GM12873 (cell line): Measurements from ENCODE around the gene OPCML.

Experiments used
- TF ChIP-seq, protein P1 (sequence below): IDR thresholded peaks from 2 replicates; pipeline ENCODE4 v1.5.1; 2012; ENCODE audit warnings: low read depth, mild to moderate bottlenecking, moderate library complexity, low read length, control low read depth; ENCODE audit not compliant: insufficient read depth; ENCODE audit errors: missing control alignments

OPCML gene

DNA sequence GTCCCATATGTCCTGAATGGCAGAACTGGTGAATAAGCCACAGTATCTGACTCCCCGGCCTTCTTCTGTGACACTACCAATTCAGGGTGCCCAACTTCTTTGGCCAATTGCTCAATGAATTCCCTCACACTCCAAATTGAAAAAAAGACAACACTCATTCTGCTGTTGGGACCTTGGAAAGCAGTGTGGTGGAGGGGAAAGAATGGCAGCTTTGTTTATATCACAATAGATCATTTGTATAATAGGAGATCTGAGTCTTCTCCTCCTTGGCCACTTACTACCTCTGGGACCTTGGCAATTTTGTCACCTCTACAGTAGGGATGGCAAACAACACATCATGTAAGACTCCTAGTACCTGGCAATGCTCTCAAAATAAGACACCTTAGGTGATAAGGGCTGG is 64.6 kb downstream of the OPCML start:
- TF ChIP-seq, protein P1, sequence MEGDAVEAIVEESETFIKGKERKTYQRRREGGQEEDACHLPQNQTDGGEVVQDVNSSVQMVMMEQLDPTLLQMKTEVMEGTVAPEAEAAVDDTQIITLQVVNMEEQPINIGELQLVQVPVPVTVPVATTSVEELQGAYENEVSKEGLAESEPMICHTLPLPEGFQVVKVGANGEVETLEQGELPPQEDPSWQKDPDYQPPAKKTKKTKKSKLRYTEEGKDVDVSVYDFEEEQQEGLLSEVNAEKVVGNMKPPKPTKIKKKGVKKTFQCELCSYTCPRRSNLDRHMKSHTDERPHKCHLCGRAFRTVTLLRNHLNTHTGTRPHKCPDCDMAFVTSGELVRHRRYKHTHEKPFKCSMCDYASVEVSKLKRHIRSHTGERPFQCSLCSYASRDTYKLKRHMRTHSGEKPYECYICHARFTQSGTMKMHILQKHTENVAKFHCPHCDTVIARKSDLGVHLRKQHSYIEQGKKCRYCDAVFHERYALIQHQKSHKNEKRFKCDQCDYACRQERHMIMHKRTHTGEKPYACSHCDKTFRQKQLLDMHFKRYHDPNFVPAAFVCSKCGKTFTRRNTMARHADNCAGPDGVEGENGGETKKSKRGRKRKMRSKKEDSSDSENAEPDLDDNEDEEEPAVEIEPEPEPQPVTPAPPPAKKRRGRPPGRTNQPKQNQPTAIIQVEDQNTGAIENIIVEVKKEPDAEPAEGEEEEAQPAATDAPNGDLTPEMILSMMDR: no peak

DNA sequence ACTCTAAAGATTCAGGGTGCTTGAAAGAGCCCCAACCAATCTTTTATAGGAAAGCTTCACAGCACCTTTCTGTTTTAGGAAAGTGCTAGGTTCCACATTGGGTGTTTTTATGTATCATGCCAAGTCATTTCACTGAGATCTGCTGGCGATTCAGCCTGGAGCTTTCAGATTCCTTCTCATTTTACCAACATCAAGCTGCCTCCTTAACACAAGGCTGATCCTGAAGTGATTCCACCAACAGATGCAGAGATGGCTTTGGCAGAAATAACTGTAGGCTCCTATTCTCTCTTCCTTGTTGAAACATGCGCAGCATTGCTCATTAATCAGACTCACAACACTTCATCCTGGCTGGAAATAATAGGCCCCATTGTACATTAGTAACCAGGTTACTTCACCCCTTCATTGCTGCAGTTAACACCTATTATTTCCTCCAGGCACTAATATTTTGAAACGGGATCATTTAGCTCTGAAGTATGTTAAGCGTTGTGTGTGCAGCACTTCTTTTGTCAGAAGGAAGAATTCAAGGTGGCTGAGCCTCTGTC is 89.0 kb downstream of the OPCML start:
- TF ChIP-seq, protein P1: no peak

- TF ChIP-seq, protein P1: no peak
Observed at GRCh38 chr11:133441964-133442660, 90.2 kb downstream of the OPCML start.

GRCh38 chr11:133425992-133426391 is 106.3 kb downstream of the OPCML start:
- TF ChIP-seq, protein P1: no peak

GRCh38 chr11:133425245-133425644 is 107.1 kb downstream of the OPCML start:
- TF ChIP-seq, protein P1: no peak

DNA sequence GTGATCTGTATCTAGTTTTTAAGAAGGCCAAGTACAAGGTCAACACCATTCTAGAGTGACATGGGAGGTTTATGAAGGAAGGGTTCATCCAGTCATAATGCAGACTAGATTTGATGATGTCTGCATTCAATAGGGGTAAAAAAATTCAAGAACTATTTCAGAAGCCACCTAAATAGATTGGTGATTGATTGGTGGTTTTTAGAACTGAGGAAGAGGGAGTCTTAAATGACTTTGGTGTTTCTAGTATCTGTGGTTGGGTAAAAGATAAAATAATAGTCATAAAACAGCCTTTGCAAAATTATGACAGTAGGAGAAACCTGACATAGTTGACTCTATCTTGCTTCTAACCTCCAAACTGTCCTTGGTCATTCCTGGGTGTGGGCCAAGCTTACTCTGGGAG is 114.1 kb downstream of the OPCML start:
- TF ChIP-seq, protein P1: no peak

DNA sequence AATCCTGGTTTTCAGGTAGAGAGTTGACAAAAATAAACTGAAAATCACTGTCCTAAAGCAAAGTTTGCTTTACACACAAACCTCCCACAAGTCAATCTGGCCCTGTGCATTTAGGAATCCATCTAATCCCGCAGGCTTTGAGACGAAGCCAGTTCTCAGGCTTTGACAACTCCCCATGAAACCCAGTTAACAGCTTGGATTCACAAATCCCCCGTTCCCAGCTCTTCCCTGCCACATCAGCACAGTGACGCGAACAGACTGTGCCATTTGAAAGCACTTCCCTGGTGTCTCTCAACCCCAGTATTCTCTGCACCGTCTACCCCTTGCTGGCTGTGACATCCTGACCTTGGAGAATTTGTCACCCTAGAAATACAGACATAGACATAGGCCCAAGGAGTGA is 117.8 kb downstream of the OPCML start:
- TF ChIP-seq, protein P1: no peak
